Activated B cell treated with CpG ODN at 0.5 μM for 24 hours (primary cell): Measurements from ENCODE around the gene NAP1L3. TPM values are rescaled to one million over a fixed set of nuclear protein-coding genes. Genes with fewer than 3 reads are reported as not detected.

Experiments used
- ATAC-seq: fragments of 200-7000 bp; cut with Tn5 transposase; one replicate; pipeline ENCODE4 v1.10.0; 2021; ENCODE audit warnings: low read depth, mild to moderate bottlenecking, moderate library complexity
- CTCF ChIA-PET: fragments of 350-600 bp; sonication (Branson Sonifier 250); formaldehyde crosslinking; loops from one replicate; lab custom pipeline; 2021; ENCODE audit warnings: antibody characterized with exemption; lab: Charles Lee
- POLR2A ChIA-PET: fragments of 350-600 bp; sonication (Branson Sonifier 250); formaldehyde crosslinking; loops from one replicate; lab custom pipeline; 2021; ENCODE audit warnings: antibody characterized with exemption; lab: Charles Lee
- DNase-seq: peaks from one replicate; pipeline ENCODE4 v3.0.0; 2022
- H3K27ac Mint-ChIP-seq: one replicate; pipeline ENCODE4 v1.8.0; 2020; ENCODE audit warnings: mixed read lengths
- H3K27me3 Mint-ChIP-seq: one replicate; pipeline ENCODE4 v1.8.0; 2021; ENCODE audit warnings: mixed read lengths
- H3K36me3 Mint-ChIP-seq: one replicate; pipeline ENCODE4 v1.8.0; 2021; ENCODE audit warnings: low read depth, mixed read lengths
- H3K4me1 Mint-ChIP-seq: one replicate; pipeline ENCODE4 v1.8.0; 2021; ENCODE audit warnings: mixed read lengths
- H3K4me3 Mint-ChIP-seq: one replicate; pipeline ENCODE4 v1.8.0; 2020; ENCODE audit warnings: mild to moderate bottlenecking, mixed read lengths
- H3K9me3 Mint-ChIP-seq: one replicate; pipeline ENCODE4 v1.8.0; 2020; ENCODE audit warnings: mixed read lengths
- CTCF ChIP-seq: fragments of 200-600 bp; IDR thresholded peaks from one replicate; pipeline ENCODE4 v1.8.0; 2022; ENCODE audit warnings: antibody characterized with exemption, mild to moderate bottlenecking
- intact Hi-C: fragments of 100-400 bp; cut with micrococcal nuclease; formaldehyde crosslinking; loops from one replicate; pipeline ENCODE4 v1.15.1; 2024
- total RNA-seq: library from RNA; stranded (reverse); gene quantifications from 2 replicates; pipeline ENCODE4 v1.2.3, GENCODE V29; 2022

The NAP1L3 gene
- total RNA-seq, 1 donor from 2014 or later, result 0.20 TPM

DNA sequence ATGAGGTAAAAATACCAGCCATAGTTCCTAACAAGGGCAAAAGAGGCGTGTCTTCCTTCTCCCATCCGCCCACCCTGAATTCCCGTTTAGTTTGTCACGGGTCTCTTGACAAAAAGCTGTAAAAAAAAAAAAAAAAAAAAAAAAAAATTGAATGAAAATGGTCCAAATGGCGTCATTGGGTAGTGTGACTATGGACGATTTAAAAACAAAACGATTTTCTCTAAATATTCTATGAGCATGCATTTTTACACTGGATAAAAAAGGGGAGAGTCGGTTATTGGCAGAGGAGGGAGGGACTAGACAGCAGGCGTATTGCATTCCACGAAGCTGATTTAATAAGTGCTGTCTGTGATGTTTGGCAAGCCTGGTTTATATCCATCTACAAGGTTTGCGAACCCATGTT lies 492 bp upstream of the NAP1L3 start, which contains the start of gene FAM133A:
Gene FAM133A (plus strand): TSS at position 338 of the 403 bp plus-strand sequence. CDS start 35,214 bp downstream, outside the sequence.
- POLR2A ChIA-PET, result no interaction called here
- ATAC-seq, result no peak

DNA sequence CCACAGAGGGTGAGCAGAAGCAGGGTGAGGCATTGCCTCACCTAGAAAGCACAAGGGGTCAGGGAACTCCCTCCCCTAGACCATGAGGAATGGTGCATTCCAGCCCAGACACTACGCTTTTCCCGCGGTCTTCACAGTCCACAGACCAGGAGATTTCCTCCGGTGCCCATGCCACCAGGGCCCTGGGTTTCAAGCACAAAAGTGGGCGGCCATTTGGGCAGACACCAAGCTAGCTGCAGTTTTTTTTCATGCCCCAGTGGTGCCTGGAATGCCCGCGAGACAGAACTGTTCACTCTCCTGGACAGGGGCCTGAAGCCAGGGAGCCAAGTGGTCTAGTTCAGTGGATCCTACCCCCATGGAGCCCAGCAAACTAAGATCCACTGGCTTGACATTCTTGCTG lies 12.8 kb downstream of the NAP1L3 start:
- Mint-ChIP-seq H3K27me3 (no peaks in the 10 kb centered on the region), H3K27ac (no peak overlapping the region), H3K4me3 (no peak overlapping the region), H3K4me1 (no peaks in the 10 kb centered on the region), H3K36me3 (no peaks in the 10 kb centered on the region), H3K9me3 (peaks cover 4% of the 10 kb centered on the region)
- ATAC-seq (no peak), DNase-seq (no peak)
- CTCF ChIA-PET, result no interaction called here
- no peak for TF ChIP-seq CTCF
- POLR2A ChIA-PET, result no interaction called here
- intact Hi-C loops, result no loop called here

More for the DNA sequence above, 492 bp upstream of the NAP1L3 start, which contains the start of gene FAM133A:
- peak within 1 kb of the TSS; percentile 81 for H3K4me3 Mint-ChIP-seq
- H3K9me3 Mint-ChIP-seq, result no peaks in the 10 kb centered on the region
- no peak for TF ChIP-seq CTCF
- no peaks in the 10 kb centered on the region for H3K36me3 Mint-ChIP-seq
- intact Hi-C loops, result no loop called here
- peaks cover 3% of the 10 kb centered on the region for H3K4me1 Mint-ChIP-seq
- H3K27ac Mint-ChIP-seq, result no peak within 1 kb of the TSS
- peaks cover 1% of the 10 kb centered on the region for H3K27me3 Mint-ChIP-seq
- DNase-seq, result no peak
- CTCF ChIA-PET, result no interaction called here

- TF ChIP-seq CTCF, result no peak
- DNase-seq, result no peak
- Mint-ChIP-seq H3K27ac (no peak overlapping the region), H3K27me3 (no peaks in the 10 kb centered on the region), H3K4me3 (no peak overlapping the region), H3K4me1 (no peaks in the 10 kb centered on the region), H3K36me3 (no peaks in the 10 kb centered on the region), H3K9me3 (peaks cover 3% of the 10 kb centered on the region)
- POLR2A ChIA-PET, result no interaction called here
- no peak for ATAC-seq
- CTCF ChIA-PET, result no interaction called here
- intact Hi-C loops, result no loop called here
These were observed 24.0 kb downstream of the NAP1L3 start for GRCh38 chrX:93649381-93649780.

- Mint-ChIP-seq H3K9me3 (peaks cover 4% of the 10 kb centered on the region), H3K4me3 (no peak overlapping the region), H3K27me3 (no peaks in the 10 kb centered on the region), H3K27ac (no peak overlapping the region), H3K36me3 (no peaks in the 10 kb centered on the region), H3K4me1 (no peaks in the 10 kb centered on the region)
- ChIA-PET POLR2A (no interaction called here), CTCF (no interaction called here)
- intact Hi-C loops, result no loop called here
- no peak for ATAC-seq
- DNase-seq, result no peak
- TF ChIP-seq CTCF, result no peak
These were observed 35.8 kb downstream of the NAP1L3 start for GRCh38 chrX:93637591-93637990.

Other genes with a start within 250 kb of the NAP1L3 start
- not detected in 2 replicates for gene FAM133A, start 628 bp upstream of the NAP1L3 start, total RNA-seq